GDM1 (cell line): ENCODE data around the gene FOXB1.

Experiments used
- DNase-seq: peaks from one replicate; lab custom pipeline; 2025; lab: John Stamatoyannopoulos, UW

The FOXB1 gene

GRCh38 chr15:60004009-60004845, at the start of gene FOXB1:
TSS of gene FOXB1 (plus strand) at chr15:60004311. CDS start at chr15:60004964, 653 bp downstream.
- DNase-seq = peak; percentile 52

GRCh38 chr15:59958288-59958687, 45.8 kb upstream of the FOXB1 start:
- no peak for DNase-seq

GRCh38 chr15:59960318-59960717, 43.8 kb upstream of the FOXB1 start:
- DNase-seq = no peak

GRCh38 chr15:59963322-59963721, 40.8 kb upstream of the FOXB1 start:
- no peak for DNase-seq

GRCh38 chr15:59963925-59964324, 40.2 kb upstream of the FOXB1 start:
- DNase-seq = no peak

- no peak for DNase-seq
Observed at GRCh38 chr15:59965741-59966140, 38.4 kb upstream of the FOXB1 start.

- no peak for DNase-seq
Observed at GRCh38 chr15:59966262-59966661, 37.8 kb upstream of the FOXB1 start.

GRCh38 chr15:59968314-59968713, 35.8 kb upstream of the FOXB1 start:
- DNase-seq = no peak

- DNase-seq = no peak
Observed at GRCh38 chr15:59972241-59972640, 31.9 kb upstream of the FOXB1 start.

GRCh38 chr15:59976480-59977271, 27.4 kb upstream of the FOXB1 start:
- DNase-seq = peak; percentile 98

GRCh38 chr15:59991834-59992233, 12.3 kb upstream of the FOXB1 start:
- DNase-seq = no peak

- DNase-seq = no peak
Observed at GRCh38 chr15:59993041-59993750, 10.9 kb upstream of the FOXB1 start.

- no peak for DNase-seq
Observed at GRCh38 chr15:59993950-59994401, 10.1 kb upstream of the FOXB1 start.

GRCh38 chr15:59994526-59994887, 9.6 kb upstream of the FOXB1 start:
- no peak for DNase-seq

- DNase-seq = no peak
Observed at GRCh38 chr15:59994888-59995557, 9.1 kb upstream of the FOXB1 start.

- no peak for DNase-seq
Observed at GRCh38 chr15:59995568-59996297, 8.4 kb upstream of the FOXB1 start.

- no peak for DNase-seq
Observed at GRCh38 chr15:59996298-59997041, 7.6 kb upstream of the FOXB1 start.

- no peak for DNase-seq
Observed at GRCh38 chr15:59997070-59997701, 6.9 kb upstream of the FOXB1 start.

GRCh38 chr15:59998305-59998949, 5.7 kb upstream of the FOXB1 start:
- DNase-seq = no peak
